Esophagus mucosa (tissue), 1 donor: Measurements from ENCODE around the gene CCRL2. TPM values are rescaled to one million over a fixed set of nuclear protein-coding genes. Genes with fewer than 3 reads are reported as not detected.
"Not testable (repeated sequence)": the region's sequence is repeated elsewhere in the genome, so short reads cannot be mapped to it uniquely, and the experiment has no call there.

Experiments
- ATAC-seq: fragments of 200-7000 bp; cut with Tn5 transposase; one replicate; pipeline ENCODE4 v1.9.1; 2020
- total RNA-seq: library from RNA; stranded (reverse); gene quantifications from one replicate; pipeline ENCODE4 v1.2.4, GENCODE V29; 2023
- donor health status: DM: yes; HTN: yes; CAD: no.

Gene CCRL2
- total RNA-seq, 1 donor from 2014 or later, result 0.24 TPM

GRCh38 chr3:46405301-46406019 lies 1.6 kb upstream of the CCRL2 start:
- no peak for ATAC-seq

DNA sequence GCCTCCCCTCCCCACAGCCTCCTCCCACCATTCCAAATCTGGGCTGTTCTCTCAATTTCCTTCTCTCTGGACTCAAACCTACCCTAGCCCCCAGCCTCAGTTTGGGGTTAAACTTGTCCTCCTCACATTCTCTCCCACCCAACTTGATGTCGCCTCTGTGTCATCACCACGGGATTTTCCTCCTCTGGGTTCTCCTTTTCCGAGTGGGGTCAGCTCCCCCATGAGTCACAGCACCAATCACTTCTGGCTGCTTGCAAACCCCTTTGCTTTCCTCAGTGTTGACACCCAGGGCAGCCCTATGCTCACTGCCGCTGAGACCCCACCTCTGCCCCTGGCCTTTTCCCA lies 644 bp upstream of the CCRL2 start:
- no peak for ATAC-seq

DNA sequence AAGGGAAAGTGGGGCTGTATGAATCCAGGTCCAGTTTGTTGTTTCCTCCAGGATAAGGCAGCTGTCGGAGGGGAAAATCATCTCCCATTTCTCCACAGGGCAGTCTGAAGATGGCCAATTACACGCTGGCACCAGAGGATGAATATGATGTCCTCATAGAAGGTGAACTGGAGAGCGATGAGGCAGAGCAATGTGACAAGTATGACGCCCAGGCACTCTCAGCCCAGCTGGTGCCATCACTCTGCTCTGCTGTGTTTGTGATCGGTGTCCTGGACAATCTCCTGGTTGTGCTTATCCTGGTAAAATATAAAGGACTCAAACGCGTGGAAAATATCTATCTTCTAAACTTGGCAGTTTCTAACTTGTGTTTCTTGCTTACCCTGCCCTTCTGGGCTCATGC lies 911 bp downstream of the CCRL2 start:
- ATAC-seq, result no peak

GRCh38 chr3:46408853-46409252 lies 1.8 kb downstream of the CCRL2 start:
- no peak for ATAC-seq

- no peak for ATAC-seq
These were observed 2.9 kb downstream of the CCRL2 start for GRCh38 chr3:46409739-46410489.

DNA sequence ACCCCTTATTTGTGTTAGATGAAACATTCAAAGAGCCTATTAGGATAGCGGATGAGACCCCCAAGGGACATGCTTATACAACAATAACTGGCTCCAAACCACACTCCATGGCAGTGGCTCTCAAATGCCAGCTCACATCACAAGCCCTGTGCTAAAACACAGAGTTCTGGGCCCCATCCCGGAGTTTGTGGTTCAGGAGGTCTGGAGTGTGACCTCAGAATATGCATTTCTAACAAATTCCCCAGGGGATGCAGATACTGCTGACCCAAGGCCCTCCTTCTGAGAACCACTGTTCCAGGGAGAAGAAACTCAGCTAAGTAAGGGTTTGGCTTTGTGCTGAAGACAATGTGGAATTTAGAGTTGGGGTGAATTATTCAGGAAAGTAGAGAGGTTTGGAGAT lies 3.6 kb downstream of the CCRL2 start:
- no peak for ATAC-seq

GRCh38 chr3:46411271-46411670 lies 4.2 kb downstream of the CCRL2 start:
- ATAC-seq, result no peak

DNA sequence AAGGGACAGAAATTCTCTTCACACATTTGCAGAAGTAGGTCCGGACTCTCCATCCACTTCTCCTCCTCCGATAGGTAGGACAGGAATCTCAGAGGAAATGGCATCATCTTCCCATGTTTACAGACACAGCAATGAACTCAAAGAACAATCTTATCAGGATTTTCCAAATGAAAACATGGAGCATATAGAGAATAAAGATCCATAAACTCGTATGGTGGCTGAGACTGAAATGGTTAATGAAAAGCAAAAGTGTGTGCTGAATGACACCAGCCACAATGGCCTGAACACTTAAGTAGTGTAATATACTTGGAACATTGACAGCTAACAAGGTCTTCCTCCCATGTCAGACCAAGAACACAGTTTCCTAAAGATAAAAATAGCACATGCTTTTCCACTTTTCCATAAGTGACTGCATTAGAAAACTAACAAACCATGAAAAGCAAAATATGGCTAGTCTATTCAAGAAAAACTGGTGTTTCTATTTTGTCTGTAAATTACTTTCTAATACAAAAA lies 5.8 kb downstream of the CCRL2 start:
- no peak for ATAC-seq

GRCh38 chr3:46413951-46414350 lies 6.9 kb downstream of the CCRL2 start:
- no peak for ATAC-seq

DNA sequence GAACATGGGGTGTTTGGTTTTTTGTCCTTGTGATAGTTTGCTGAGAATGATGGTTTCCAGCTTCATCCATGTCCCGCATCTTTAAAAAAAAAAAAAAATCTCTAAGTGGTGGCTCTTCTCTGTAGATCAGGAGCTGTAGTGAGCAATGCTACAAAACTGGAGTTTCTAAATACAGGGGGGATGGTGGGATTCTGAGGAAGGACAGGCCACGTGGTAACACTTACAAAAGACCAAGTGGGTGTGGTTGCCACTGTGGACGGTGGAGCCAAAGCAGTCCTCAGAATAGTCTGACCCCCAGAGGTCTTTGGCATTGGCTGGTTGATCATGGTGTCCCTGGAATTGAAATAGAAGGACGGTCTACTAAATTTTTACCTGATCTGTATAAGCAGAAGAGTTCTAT lies 7.7 kb downstream of the CCRL2 start:
- no peak for ATAC-seq

DNA sequence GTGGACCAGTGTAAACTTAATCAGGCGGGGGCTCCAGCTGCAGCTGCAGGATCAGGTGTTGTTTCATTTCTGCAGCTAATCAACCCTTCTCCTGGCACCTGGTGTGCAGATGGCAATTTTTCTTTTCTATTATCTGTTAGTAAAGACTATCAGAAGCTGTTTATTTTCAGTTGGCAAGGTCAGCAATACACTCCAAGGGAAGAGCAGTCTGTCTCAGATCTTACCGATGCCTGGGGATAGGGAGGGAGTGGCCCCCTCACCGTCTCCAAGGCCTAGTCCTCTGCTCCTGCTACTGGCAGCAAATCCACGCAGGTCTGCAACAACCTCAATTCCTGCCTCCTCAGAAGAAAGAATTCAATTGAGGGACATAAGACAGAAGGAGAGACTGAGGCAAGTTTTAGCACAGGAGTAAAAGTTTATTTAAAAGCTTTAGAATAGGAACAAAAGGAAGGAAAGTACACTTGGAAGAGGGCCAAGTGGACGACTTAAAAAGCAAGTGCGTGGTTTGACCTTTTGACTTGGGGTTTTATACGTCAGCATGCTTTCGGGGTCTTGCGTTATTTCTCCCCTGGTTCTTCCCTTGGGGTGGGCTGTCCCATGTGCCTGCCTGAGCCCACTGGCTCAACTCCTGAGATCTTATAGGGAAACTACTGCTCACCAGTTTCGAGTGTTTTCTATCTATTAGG lies 9.2 kb downstream of the CCRL2 start:
- no peak for ATAC-seq

GRCh38 chr3:46416811-46417510 lies 9.9 kb downstream of the CCRL2 start:
- ATAC-seq, result no peak

DNA sequence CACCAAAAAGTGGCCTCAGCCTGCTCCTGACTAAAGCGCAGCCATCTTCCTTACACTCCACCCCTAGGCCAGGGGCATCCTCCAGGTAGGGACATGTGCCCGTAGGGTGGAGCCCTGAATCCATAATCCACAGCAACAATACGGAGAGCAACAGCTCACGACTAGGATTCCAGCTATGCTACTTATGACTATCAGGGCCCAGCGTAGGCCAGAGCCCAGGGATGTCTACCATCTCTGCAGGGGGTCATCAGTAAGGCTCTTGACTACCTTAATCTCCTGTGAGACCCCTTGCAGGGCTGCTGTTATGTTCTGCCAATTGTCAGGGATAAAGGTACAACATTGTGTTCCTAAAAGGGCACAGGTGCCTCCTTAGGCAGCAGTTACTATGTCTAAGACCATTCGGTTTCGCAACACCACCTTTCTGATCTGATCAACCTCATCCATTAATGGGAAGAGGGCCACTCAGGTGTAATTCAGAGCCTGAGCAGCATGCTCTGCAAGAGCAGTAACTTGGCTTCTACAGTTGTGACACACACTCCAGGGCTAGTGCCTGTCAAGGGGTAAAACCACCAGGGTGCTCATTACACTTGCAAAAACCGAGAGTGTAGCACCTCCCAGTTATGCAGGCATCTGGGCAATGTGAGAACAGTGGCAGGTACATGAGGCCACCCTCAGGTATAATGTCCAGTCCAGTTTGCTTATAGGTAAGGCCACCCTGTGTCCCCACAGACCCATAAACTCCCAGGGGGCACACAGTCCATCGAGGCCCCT lies 11.0 kb downstream of the CCRL2 start:
- peak; percentile 37 for ATAC-seq

DNA sequence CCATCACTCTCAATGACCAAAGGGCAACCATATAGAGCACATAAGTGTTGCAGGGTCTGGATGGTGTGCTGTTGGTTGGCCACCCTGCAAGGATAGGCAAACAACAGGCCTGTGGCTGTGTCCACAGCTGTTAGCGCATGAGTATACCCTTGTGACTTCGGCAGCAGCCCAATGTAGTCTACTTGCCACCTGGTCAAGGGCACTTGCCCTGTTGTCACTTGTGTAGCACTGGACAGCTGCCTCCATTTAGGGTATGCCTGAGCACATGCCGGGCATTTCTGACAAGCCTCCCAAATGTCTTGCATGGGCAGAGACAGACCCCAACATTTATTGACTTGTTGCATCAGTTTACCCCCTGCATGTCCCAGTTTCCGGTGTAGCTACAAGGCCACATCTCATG lies 12.8 kb downstream of the CCRL2 start:
- no peak for ATAC-seq

DNA sequence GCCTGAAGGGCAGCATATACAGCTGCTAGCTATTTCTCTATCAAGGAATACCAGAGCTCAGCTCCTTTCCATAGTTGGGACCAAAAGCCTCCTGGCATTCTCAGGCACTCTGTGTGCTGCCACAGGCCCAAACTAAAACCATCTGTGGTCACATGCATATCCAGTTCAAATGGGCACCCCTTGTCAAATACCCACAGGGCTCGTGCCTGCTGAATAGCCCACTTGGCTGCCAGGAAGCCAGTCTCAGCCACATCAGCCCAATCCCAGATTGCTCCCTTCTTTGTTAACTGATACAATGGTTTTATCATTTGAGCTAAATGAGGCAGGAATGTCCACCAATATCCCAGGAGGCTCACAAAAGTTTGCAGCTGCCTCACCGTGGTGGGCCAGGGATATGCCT lies 13.9 kb downstream of the CCRL2 start:
- ATAC-seq, result no peak

- ATAC-seq, result peak; percentile 94
These were observed 15.6 kb downstream of the CCRL2 start for GRCh38 chr3:46422617-46423016.

DNA sequence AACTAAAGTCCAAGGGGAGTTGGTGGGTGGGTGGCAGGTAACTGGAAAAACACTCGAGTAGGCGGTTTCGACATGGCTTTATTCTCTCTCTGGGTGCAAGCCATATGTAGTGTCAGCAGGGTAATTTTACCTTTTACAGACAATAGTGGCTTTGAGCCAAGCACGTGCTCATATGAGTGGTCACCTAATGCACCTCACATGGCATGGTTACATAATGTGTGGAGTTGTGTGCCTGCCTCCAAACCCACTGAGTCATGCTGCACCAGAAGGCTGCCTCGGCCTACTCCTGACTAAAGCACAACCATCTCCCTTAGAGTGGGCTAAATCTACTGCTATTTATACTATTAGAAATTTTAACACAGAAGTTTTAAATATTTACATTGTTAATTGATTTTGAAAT lies 16.5 kb downstream of the CCRL2 start:
- peak; percentile 67 for ATAC-seq

GRCh38 chr3:46426476-46426875 lies 19.4 kb downstream of the CCRL2 start:
- not testable (repeated sequence) for ATAC-seq

GRCh38 chr3:46427404-46427803 lies 20.3 kb downstream of the CCRL2 start:
- ATAC-seq, result not testable (repeated sequence)

DNA sequence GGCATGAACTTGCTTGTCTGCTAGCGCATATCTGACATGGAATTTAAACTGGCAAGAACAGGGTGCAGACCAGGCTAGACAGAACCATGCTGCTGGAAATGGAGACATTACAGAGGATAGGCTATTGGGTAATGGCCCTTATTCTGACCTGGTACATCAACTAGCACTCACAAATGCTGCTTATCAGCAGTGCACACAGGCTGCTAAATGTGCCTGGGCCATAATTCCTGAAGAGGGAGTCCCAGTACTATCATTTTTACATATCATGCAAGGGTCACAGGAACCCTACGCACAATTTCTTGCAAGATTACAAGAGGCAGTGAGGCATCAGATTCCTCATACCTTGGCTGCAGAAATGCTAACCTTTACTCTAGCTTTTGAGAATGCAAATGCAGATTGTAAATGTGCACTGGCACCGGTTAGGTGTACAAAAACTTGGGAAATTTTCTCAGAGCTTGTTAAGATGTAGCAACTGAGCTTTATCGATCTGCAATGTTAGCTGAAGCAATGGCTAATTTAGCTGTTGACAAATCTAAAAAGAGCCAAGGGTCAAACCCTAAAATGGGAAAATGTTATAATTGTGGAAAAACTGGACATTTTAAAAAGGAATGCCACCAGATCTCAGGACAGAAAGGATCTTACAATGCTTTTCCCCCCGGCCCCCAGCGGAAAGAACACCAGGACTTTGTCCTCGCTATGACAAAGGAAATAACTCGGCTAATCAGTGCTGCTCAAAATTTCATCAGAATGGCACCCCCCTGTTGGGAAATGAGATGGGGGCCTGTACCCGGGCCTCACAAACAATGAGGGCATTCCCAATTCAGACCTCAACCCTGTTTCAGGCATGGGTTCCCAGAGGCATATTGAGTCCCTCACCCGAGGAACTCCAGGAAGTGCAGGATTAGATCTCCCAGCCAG lies 21.1 kb downstream of the CCRL2 start:
- no peak for ATAC-seq

- ATAC-seq, result peak; percentile 49
These were observed 22.2 kb downstream of the CCRL2 start for GRCh38 chr3:46429250-46429649.
